IMR-90 (cell line): ENCODE measurements around the gene CCNDBP1. TPM values are rescaled to one million over a fixed set of nuclear protein-coding genes. Genes with fewer than 3 reads are reported as not detected.

Source experiments
- ATAC-seq: fragments of 200-7000 bp; cut with Tn5 transposase; 2 replicates; pipeline ENCODE4 v1.9.1; 2020; ENCODE audit warnings: low read depth, mild to moderate bottlenecking, moderate library complexity
- BruUV-seq: library from RNA; stranded (reverse); fragments of 400-500 nt; replicated peaks from 2 replicates; lab custom pipeline; 2021; lab: Mats Ljungman, UMichigan
- CTCF ChIA-PET: fragments of 300-600 bp; formaldehyde crosslinking; extraction: SDS; loops from one replicate; lab custom pipeline; 2021; ENCODE audit warnings: antibody characterized with exemption; lab: Yijun Ruan, JAX
- POLR2A ChIA-PET: fragments of 300-600 bp; sonication (Branson Sonifier 250); formaldehyde crosslinking; loops from one replicate; lab custom pipeline; 2022; ENCODE audit warnings: antibody characterized with exemption; ENCODE audit not compliant: unreplicated experiment; lab: Charles Lee
- DNase-seq: peaks from one replicate; pipeline ENCODE4 v3.0.0; 2013
- H2AFZ ChIP-seq: replicated peaks from 2 replicates; pipeline ENCODE3; 2013; ENCODE audit warnings: low read length, mild to moderate bottlenecking; ENCODE audit not compliant: poor library complexity
- H2AK5ac ChIP-seq: 2 replicates; pipeline ENCODE4 v1.6.1; 2013; ENCODE audit warnings: low read depth, low read length, inconsistent platforms
- H2AK9ac ChIP-seq: replicated peaks from 2 replicates; pipeline ENCODE3; 2013; ENCODE audit warnings: mild to moderate bottlenecking, low read depth, low read length, moderate library complexity; ENCODE audit not compliant: poor library complexity
- H2BK120ac ChIP-seq: 2 replicates; pipeline ENCODE4 v1.6.1; 2013; ENCODE audit warnings: low read depth, low read length, inconsistent platforms
- H2BK15ac ChIP-seq: 3 replicates; pipeline ENCODE4 v1.6.1; 2013; ENCODE audit warnings: low read depth, low read length, inconsistent platforms
- H2BK20ac ChIP-seq: 2 replicates; pipeline ENCODE4 v1.6.1; 2013; ENCODE audit warnings: low read depth, mild to moderate bottlenecking, inconsistent platforms, low read length, moderate library complexity
- H2BK5ac ChIP-seq: 2 replicates; pipeline ENCODE4 v1.6.1; 2013; ENCODE audit warnings: mild to moderate bottlenecking, low read depth, low read length, inconsistent platforms; ENCODE audit not compliant: poor library complexity, severe bottlenecking
- H3K14ac ChIP-seq: replicated peaks from 2 replicates; pipeline ENCODE4 v1.6.1; 2013; ENCODE audit warnings: low read depth, low read length, inconsistent platforms
- H3K18ac ChIP-seq: 2 replicates; pipeline ENCODE4 v1.6.1; 2013; ENCODE audit warnings: low read depth, low read length, control low read depth
- H3K23ac ChIP-seq: 2 replicates; pipeline ENCODE4 v1.6.1; 2013; ENCODE audit warnings: low read depth, low read length, inconsistent platforms
- H3K27ac ChIP-seq: 2 replicates; pipeline ENCODE4 v1.5.1; 2013; ENCODE audit warnings: mild to moderate bottlenecking, control low read depth, low read length; ENCODE audit not compliant: insufficient read depth
- H3K27me3 ChIP-seq: 2 replicates; pipeline ENCODE4 v1.6.1; 2013; ENCODE audit warnings: low read length; ENCODE audit not compliant: control insufficient read depth, insufficient read depth
- H3K36me3 ChIP-seq: 2 replicates; pipeline ENCODE4 v1.6.1; 2013; ENCODE audit warnings: low read length, mixed read lengths; ENCODE audit not compliant: control insufficient read depth, insufficient read depth
- H3K4ac ChIP-seq: 2 replicates; pipeline ENCODE4 v1.6.1; 2013; ENCODE audit warnings: low read depth, low read length, inconsistent platforms
- H3K4me1 ChIP-seq: 2 replicates; pipeline ENCODE4 v1.6.1; 2013; ENCODE audit warnings: low read length, mixed read lengths; ENCODE audit not compliant: control insufficient read depth, insufficient read depth
- H3K4me2 ChIP-seq: 2 replicates; pipeline ENCODE4 v1.6.1; 2013; ENCODE audit warnings: low read depth, mild to moderate bottlenecking, control low read depth, low read length, moderate library complexity
- H3K4me3 ChIP-seq: 2 replicates; pipeline ENCODE4 v1.5.1; 2013; ENCODE audit warnings: low read depth, mild to moderate bottlenecking, control low read depth, low read length, moderate library complexity; ENCODE audit not compliant: insufficient read depth
- H3K56ac ChIP-seq: 2 replicates; pipeline ENCODE4 v1.6.1; 2013; ENCODE audit warnings: low read length, inconsistent platforms; ENCODE audit not compliant: insufficient read depth; ENCODE audit errors: extremely low read depth
- H3K79me1 ChIP-seq, 2 experiments: 2 replicates each; pipeline ENCODE4 v1.6.1; 2013; ENCODE audit warnings: low read length in 2 of 2, inconsistent platforms in 1 of 2, low read depth in 1 of 2
- H3K9ac ChIP-seq: 2 replicates; pipeline ENCODE4 v1.6.1; 2013; ENCODE audit warnings: low read depth, low read length, control low read depth
- H3K9me1 ChIP-seq: 2 replicates; pipeline ENCODE4 v1.6.1; 2013; ENCODE audit warnings: low read length, inconsistent platforms; ENCODE audit not compliant: insufficient read depth
- H3K9me3 ChIP-seq: 2 replicates; pipeline ENCODE4 v1.6.1; 2013; ENCODE audit warnings: low read length; ENCODE audit not compliant: control insufficient read depth, insufficient read depth
- H4K20me1 ChIP-seq: 2 replicates; pipeline ENCODE4 v1.6.1; 2013; ENCODE audit warnings: low read length, inconsistent platforms; ENCODE audit not compliant: insufficient read depth
- H4K5ac ChIP-seq: 2 replicates; pipeline ENCODE4 v1.6.1; 2013; ENCODE audit warnings: mild to moderate bottlenecking, low read depth, low read length, control low read depth
- H4K8ac ChIP-seq, 2 experiments: 2 replicates each; pipeline ENCODE4 v1.6.1; 2013; ENCODE audit warnings: low read depth in 2 of 2, low read length in 2 of 2, control low read depth in 1 of 2, inconsistent platforms in 1 of 2
- H4K91ac ChIP-seq: 2 replicates; pipeline ENCODE4 v1.6.1; 2013; ENCODE audit warnings: low read depth, low read length, inconsistent platforms; ENCODE audit not compliant: insufficient read depth
- BHLHE40 ChIP-seq: fragments of 150-350 bp; IDR thresholded peaks from 2 replicates; pipeline ENCODE4 v1.6.1; 2016; ENCODE audit warnings: mild to moderate bottlenecking, low read depth, low read length
- CHD1 ChIP-seq: IDR thresholded peaks from 2 replicates; pipeline ENCODE4 v1.6.1; 2012; ENCODE audit warnings: low read depth, low read length, improper control_type of control experiment
- FOS ChIP-seq: fragments of 150-350 bp; IDR thresholded peaks from 2 replicates; pipeline ENCODE4 v1.6.1; 2016; ENCODE audit warnings: low read depth, low read length
- MAFK ChIP-seq: IDR thresholded peaks from 2 replicates; pipeline ENCODE4 v1.6.1; 2012; ENCODE audit warnings: low read depth, low read length, improper control_type of control experiment
- MAZ ChIP-seq: IDR thresholded peaks from 2 replicates; pipeline ENCODE4 v1.6.1; 2012; ENCODE audit warnings: low read depth, mild to moderate bottlenecking, low read length, improper control_type of control experiment, moderate library complexity, borderline replicate concordance
- MXI1 ChIP-seq: IDR thresholded peaks from 2 replicates; pipeline ENCODE4 v1.6.1; 2012; ENCODE audit warnings: low read depth, mild to moderate bottlenecking, low read length, moderate library complexity, borderline replicate concordance
- NFE2L2 ChIP-seq: fragments of 150-350 bp; IDR thresholded peaks from 2 replicates; pipeline ENCODE4 v1.6.1; 2016; ENCODE audit warnings: low read depth, mild to moderate bottlenecking, low read length
- POLR2A ChIP-seq: IDR thresholded peaks from 2 replicates; pipeline ENCODE4 v1.6.1; 2012; ENCODE audit warnings: mild to moderate bottlenecking, low read depth, low read length
- RCOR1 ChIP-seq: IDR thresholded peaks from 2 replicates; pipeline ENCODE4 v1.6.1; 2012; ENCODE audit warnings: mild to moderate bottlenecking, low read length, improper control_type of control experiment; ENCODE audit not compliant: insufficient replicate concordance
- RFX5 ChIP-seq: IDR thresholded peaks from 2 replicates; pipeline ENCODE4 v1.8.0; 2012; ENCODE audit warnings: low read depth, mild to moderate bottlenecking, low read length, moderate library complexity
- SMC3 ChIP-seq: fragments of 150-350 bp; IDR thresholded peaks from 2 replicates; pipeline ENCODE4 v1.6.1; 2016; ENCODE audit warnings: low read depth, mild to moderate bottlenecking, antibody characterized with exemption, low read length, moderate library complexity
- WGBS, 2 experiments: methylation state at CpG; one replicate each; pipeline versions ENCODE4 v1.1.5 to v1.1.7; 2013; ENCODE audit warnings: missing lambda C conversion rate in 2 of 2; ENCODE audit not compliant: insufficient read length in 1 of 2; ENCODE audit errors: extremely low coverage in 2 of 2; 5-methylcytosine and 5-hydroxymethylcytosine counted together
- dilution Hi-C: fragments of 300-500 bp; cut with HindIII; formaldehyde crosslinking; loops from one replicate; pipeline ENCODE4 v1.14.3; 2018; ENCODE audit warnings: low sequenced_read_pairs; ENCODE audit not compliant: unreplicated experiment
- in situ Hi-C: fragments of 300-500 bp; cut with MboI; formaldehyde crosslinking; loops from 3 replicates; pipeline ENCODE4 v1.14.3; 2019; ENCODE audit warnings: low sequenced_read_pairs, inconsistent platforms, mixed read lengths
- intact Hi-C: fragments of 100-400 bp; cut with micrococcal nuclease; formaldehyde crosslinking; loops from 2 replicates; pipeline ENCODE4 v1.10.0; 2022
- polyA plus RNA-seq, 3 experiments: library from polyadenylated mRNA; depleted of rRNA; stranded (reverse); fragments of >200 nt; gene quantifications; 2 replicates each; pipeline ENCODE4 v1.2.3, GENCODE V29; 2012; ENCODE audit warnings: low replicate concordance in 1 of 3
- total RNA-seq: library from RNA; depleted of rRNA; stranded (reverse); fragments of >200 nt; gene quantifications from 2 replicates; pipeline ENCODE4 v1.2.3, GENCODE V29; 2012
- TF ChIP-seq, protein P1 (sequence below): conservative IDR thresholded peaks from 2 replicates; pipeline ENCODE4 v1.5.1; 2012; ENCODE audit warnings: mild to moderate bottlenecking, low read depth, low read length, improper control_type of control experiment
- TF ChIP-seq, protein P2 (sequence below): fragments of 150-350 bp; IDR thresholded peaks from 2 replicates; pipeline ENCODE4 v1.6.1; 2017; ENCODE audit warnings: mild to moderate bottlenecking, antibody characterized with exemption, low read length, low read depth
- TF ChIP-seq, protein P3 (sequence below): fragments of 150-350 bp; IDR thresholded peaks from 2 replicates; pipeline ENCODE4 v1.6.1; 2016; ENCODE audit warnings: low read depth, mild to moderate bottlenecking, low read length, moderate library complexity, borderline replicate concordance

Gene CCNDBP1
- total and polyA plus RNA-seq, 2 of the 4 experiments (the other 2 are of a cell fraction): 34.9 to 40.3 TPM

DNA sequence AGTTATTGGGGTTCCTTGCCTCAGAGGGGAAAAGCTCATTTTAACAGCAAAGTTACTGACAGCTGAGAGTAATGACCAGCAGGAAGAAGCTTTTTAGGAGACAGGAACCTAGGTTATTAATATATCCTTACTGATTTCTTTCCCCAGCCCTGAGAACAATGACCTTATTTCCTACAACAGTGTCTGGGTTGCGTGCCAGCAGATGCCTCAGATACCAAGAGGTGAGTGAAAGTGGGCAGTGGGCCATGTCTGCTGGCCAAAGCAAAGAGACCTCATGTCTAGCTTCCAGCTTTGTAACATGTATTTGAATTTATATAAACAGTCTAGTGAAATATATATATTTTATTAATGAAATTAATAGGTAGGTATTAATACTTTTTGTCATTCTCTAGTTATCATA lies 5.0 kb downstream of the CCNDBP1 start:
- POLR2A ChIA-PET: no interaction called here
- Histone ChIP-seq H3K9me1 (no peaks in the 10 kb centered on the region; the same call in 1 of the 2 replicates), H4K20me1 (no peaks in the 10 kb centered on the region), H3K27ac (no peak overlapping the region), H3K36me3 (peaks cover 21% of the 10 kb centered on the region), H3K9me3 (no peaks in the 10 kb centered on the region), H2AFZ (no peak overlapping the region), H2AK9ac (no peak overlapping the region), H3K4me2 (no peak overlapping the region), H3K4me3 (no peak overlapping the region), H4K91ac (no peak overlapping the region), H2BK5ac (no peak overlapping the region), H3K14ac (no peak overlapping the region), H2AK5ac (no peak overlapping the region), H3K27me3 (no peaks in the 10 kb centered on the region), H3K4ac (no peak overlapping the region), H2BK120ac (no peak overlapping the region), H3K79me1 (peaks cover 10 to 13% of the 10 kb centered on the region in 2 experiments), H3K23ac (0 out of 2 replicates have a peak overlapping the region, but pooled peaks have one; percentile 23), H3K56ac (no peak overlapping the region), H4K8ac (no peak overlapping the region), H2BK15ac (no peak overlapping the region), H3K4me1 (peaks cover 5% of the 10 kb centered on the region), H3K9ac (no peak overlapping the region), H4K5ac (no peak overlapping the region), H3K18ac (no peak overlapping the region), H2BK20ac (no peak overlapping the region)
- no peak for ATAC-seq
- TF ChIP-seq MXI1 (no peak), POLR2A (no peak), MAFK (no peak), MAZ (no peak), NFE2L2 (no peak), RFX5 (no peak), SMC3 (no peak), CHD1 (no peak), RCOR1 (no peak), FOS (no peak), BHLHE40 (no peak)
- TF ChIP-seq, protein P1, sequence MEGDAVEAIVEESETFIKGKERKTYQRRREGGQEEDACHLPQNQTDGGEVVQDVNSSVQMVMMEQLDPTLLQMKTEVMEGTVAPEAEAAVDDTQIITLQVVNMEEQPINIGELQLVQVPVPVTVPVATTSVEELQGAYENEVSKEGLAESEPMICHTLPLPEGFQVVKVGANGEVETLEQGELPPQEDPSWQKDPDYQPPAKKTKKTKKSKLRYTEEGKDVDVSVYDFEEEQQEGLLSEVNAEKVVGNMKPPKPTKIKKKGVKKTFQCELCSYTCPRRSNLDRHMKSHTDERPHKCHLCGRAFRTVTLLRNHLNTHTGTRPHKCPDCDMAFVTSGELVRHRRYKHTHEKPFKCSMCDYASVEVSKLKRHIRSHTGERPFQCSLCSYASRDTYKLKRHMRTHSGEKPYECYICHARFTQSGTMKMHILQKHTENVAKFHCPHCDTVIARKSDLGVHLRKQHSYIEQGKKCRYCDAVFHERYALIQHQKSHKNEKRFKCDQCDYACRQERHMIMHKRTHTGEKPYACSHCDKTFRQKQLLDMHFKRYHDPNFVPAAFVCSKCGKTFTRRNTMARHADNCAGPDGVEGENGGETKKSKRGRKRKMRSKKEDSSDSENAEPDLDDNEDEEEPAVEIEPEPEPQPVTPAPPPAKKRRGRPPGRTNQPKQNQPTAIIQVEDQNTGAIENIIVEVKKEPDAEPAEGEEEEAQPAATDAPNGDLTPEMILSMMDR: no peak
- TF ChIP-seq, protein P2, sequence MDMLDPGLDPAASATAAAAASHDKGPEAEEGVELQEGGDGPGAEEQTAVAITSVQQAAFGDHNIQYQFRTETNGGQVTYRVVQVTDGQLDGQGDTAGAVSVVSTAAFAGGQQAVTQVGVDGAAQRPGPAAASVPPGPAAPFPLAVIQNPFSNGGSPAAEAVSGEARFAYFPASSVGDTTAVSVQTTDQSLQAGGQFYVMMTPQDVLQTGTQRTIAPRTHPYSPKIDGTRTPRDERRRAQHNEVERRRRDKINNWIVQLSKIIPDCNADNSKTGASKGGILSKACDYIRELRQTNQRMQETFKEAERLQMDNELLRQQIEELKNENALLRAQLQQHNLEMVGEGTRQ: no peak
- TF ChIP-seq, protein P3, sequence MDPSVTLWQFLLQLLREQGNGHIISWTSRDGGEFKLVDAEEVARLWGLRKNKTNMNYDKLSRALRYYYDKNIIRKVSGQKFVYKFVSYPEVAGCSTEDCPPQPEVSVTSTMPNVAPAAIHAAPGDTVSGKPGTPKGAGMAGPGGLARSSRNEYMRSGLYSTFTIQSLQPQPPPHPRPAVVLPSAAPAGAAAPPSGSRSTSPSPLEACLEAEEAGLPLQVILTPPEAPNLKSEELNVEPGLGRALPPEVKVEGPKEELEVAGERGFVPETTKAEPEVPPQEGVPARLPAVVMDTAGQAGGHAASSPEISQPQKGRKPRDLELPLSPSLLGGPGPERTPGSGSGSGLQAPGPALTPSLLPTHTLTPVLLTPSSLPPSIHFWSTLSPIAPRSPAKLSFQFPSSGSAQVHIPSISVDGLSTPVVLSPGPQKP: no peak
- CTCF ChIA-PET: interaction anchor here (0.6 to 0.9 kb wide), 2 partner anchors 95 to 144 kb away, joined by 3 read pairs; no protein-coding TSS in a partner anchor
- intact Hi-C loops (no loop called here), dilution Hi-C loops (no loop called here), in situ Hi-C loops (no loop called here)
- peak; percentile 26 for DNase-seq
- no CpG with 5 or more reads among the region's 1 CpG for WGBS, 2 experiments
- no TSS peak for BruUV-seq
